Peyer's patch (tissue), 4 donors: ENCODE results near the gene GPBP1. TPM values are rescaled to one million over a fixed set of nuclear protein-coding genes. Genes with fewer than 3 reads are reported as not detected.
A peak's percentile ranks its signal among the peaks of the same experiment; 100 is the strongest.
"Not testable (repeated sequence)": the region's sequence is repeated elsewhere in the genome, so short reads cannot be mapped to it uniquely, and the experiment has no call there.

Experiments
- DNase-seq, 3 donors: peaks; one replicate each; pipeline ENCODE4 v3.0.0-alpha.2; 2017 to 2019
- H3K27ac ChIP-seq, 4 donors: fragments of 200-600 bp; sonication (generic); one replicate each; pipeline ENCODE4 v1.5.1; 2016 to 2019
- H3K27me3 ChIP-seq, 2 donors: fragments of 200-600 bp; sonication (generic); one replicate each; pipeline ENCODE4 v1.5.1; 2019
- H3K36me3 ChIP-seq, 3 donors: fragments of 200-600 bp; sonication (generic); one replicate each; pipeline ENCODE4 v1.5.1; 2016 to 2019
- H3K4me1 ChIP-seq, 4 donors: fragments of 200-600 bp; sonication (generic); one replicate each; pipeline ENCODE4 v1.5.1; 2016 to 2019
- H3K4me3 ChIP-seq, 4 donors: fragments of 200-600 bp; sonication (generic); 1 replicate in 3 of 4; 2 replicates in 1 of 4; pipeline ENCODE4 v1.5.1; 2016 to 2019; ENCODE audit warnings: mild to moderate bottlenecking in 1 of 4
- H3K9me3 ChIP-seq, 4 donors: fragments of 200-600 bp; sonication (generic); one replicate each; pipeline ENCODE4 v1.5.1; 2016 to 2019; ENCODE audit warnings: mild to moderate bottlenecking in 1 of 4
- CTCF ChIP-seq, 6 experiments: fragments of 450-650 bp in 4 of 6; fragments of 200-600 bp in 2 of 6; sonication (generic) in 1 of 6; IDR thresholded peaks; one replicate each; pipeline ENCODE4 v1.5.1; 2017 to 2019; ENCODE audit warnings: antibody characterized with exemption in 6 of 6, mild to moderate bottlenecking in 3 of 6, moderate library complexity in 1 of 6
- POLR2A ChIP-seq, 2 donors: fragments of 450-650 bp; IDR thresholded peaks; one replicate each; pipeline ENCODE4 v1.5.1; 2017; ENCODE audit warnings: antibody characterized with exemption in 2 of 2, mild to moderate bottlenecking in 2 of 2, moderate library complexity in 2 of 2
- total RNA-seq, 4 donors: library from RNA; depleted of rRNA; stranded (reverse); fragments of >200 nt; gene quantifications; one replicate each; pipeline ENCODE4 v1.1.0, GENCODE V29; 2016

The GPBP1 gene
- total RNA-seq, 4 donors from 2014 or later, result 67.0 to 191 (median 81.7) TPM

- no peak overlapping the region for H3K4me3 ChIP-seq
- no peaks in the 10 kb centered on the region for H3K27me3 ChIP-seq
- no peak for TF ChIP-seq POLR2A (IDR thresholded peaks at IDR 0.05)
- TF ChIP-seq CTCF (IDR thresholded peaks at IDR 0.05), result peak in 3 of 6 experiments; percentile 16 to 29 (median 16)
- no peak overlapping the region for H3K27ac ChIP-seq
- no peak for DNase-seq
- H3K9me3 ChIP-seq, result no peaks in the 10 kb centered on the region
- peaks cover 0 to 8% (median 0%) of the 10 kb centered on the region in 4 donors for H3K4me1 ChIP-seq
- no peaks in the 10 kb centered on the region for H3K36me3 ChIP-seq
These were observed 103.2 kb downstream of the GPBP1 start for GRCh38 chr5:57277085-57277484.

GRCh38 chr5:57280853-57281252 is 107.0 kb downstream of the GPBP1 start:
- Histone ChIP-seq H3K27ac (no peak overlapping the region), H3K27me3 (no peaks in the 10 kb centered on the region)

GRCh38 chr5:57285084-57285483 is 111.2 kb downstream of the GPBP1 start:
- not testable (repeated sequence) for DNase-seq

More at GRCh38 chr5:57280853-57281252, 107.0 kb downstream of the GPBP1 start:
- Histone ChIP-seq H3K4me3 (no peak overlapping the region), H3K36me3 (no peaks in the 10 kb centered on the region), H3K9me3 (peaks cover 0 to 2% (median 0%) of the 10 kb centered on the region in 4 donors), H3K4me1 (no peaks in the 10 kb centered on the region)
- no peak for DNase-seq
- TF ChIP-seq CTCF (IDR thresholded peaks at IDR 0.05) (no peak), POLR2A (IDR thresholded peaks at IDR 0.05) (no peak)

GRCh38 chr5:57291894-57292293 is 118.0 kb downstream of the GPBP1 start:
- H3K4me3 ChIP-seq, result no peak overlapping the region
- no peaks in the 10 kb centered on the region for H3K4me1 ChIP-seq
- H3K9me3 ChIP-seq, result no peaks in the 10 kb centered on the region
- TF ChIP-seq POLR2A (IDR thresholded peaks at IDR 0.05) (no peak), CTCF (IDR thresholded peaks at IDR 0.05) (no peak)
- no peaks in the 10 kb centered on the region for H3K36me3 ChIP-seq
- H3K27ac ChIP-seq, result no peak overlapping the region
- no peak for DNase-seq
- H3K27me3 ChIP-seq, result no peaks in the 10 kb centered on the region

More at GRCh38 chr5:57285084-57285483, 111.2 kb downstream of the GPBP1 start:
- not testable (repeated sequence) for H3K4me1 ChIP-seq, H3K27ac ChIP-seq, H3K9me3 ChIP-seq, H3K36me3 ChIP-seq, H3K27me3 ChIP-seq, H3K4me3 ChIP-seq

GRCh38 chr5:57292336-57292735 is 118.5 kb downstream of the GPBP1 start:
- no peak for TF ChIP-seq CTCF (IDR thresholded peaks at IDR 0.05)
- no peak for TF ChIP-seq POLR2A (IDR thresholded peaks at IDR 0.05)
- Histone ChIP-seq H3K9me3 (no peaks in the 10 kb centered on the region), H3K4me1 (no peaks in the 10 kb centered on the region), H3K27ac (no peak overlapping the region), H3K36me3 (no peaks in the 10 kb centered on the region), H3K27me3 (no peaks in the 10 kb centered on the region), H3K4me3 (no peak overlapping the region)
- no peak for DNase-seq

GRCh38 chr5:57298295-57298984 is 124.6 kb downstream of the GPBP1 start:
- H3K9me3 ChIP-seq, result no peaks in the 10 kb centered on the region
- no peaks in the 10 kb centered on the region for H3K36me3 ChIP-seq
- H3K4me3 ChIP-seq, result no peak overlapping the region
- TF ChIP-seq POLR2A (IDR thresholded peaks at IDR 0.05) (no peak), CTCF (IDR thresholded peaks at IDR 0.05) (peak; percentile 45 to 92 (median 84))
- peaks cover 0 to 5% (median 2%) of the 10 kb centered on the region in 4 donors for H3K4me1 ChIP-seq
- DNase-seq, result peak; percentile 67 to 94 (median 78)
- peak overlapping the region in 2 of 4 donors; percentile 0 to 3 for H3K27ac ChIP-seq
- H3K27me3 ChIP-seq, result no peaks in the 10 kb centered on the region
